Measurements from ENCODE around the gene SNORC. TPM values are rescaled to one million over a fixed set of nuclear protein-coding genes. Genes with fewer than 3 reads are reported as not detected.
A peak's percentile ranks its signal among the peaks of the same experiment; 100 is the strongest.

The SNORC gene
- total and polyA plus RNA-seq, 9 of the 15 experiments (the other 6 are each of a cell fraction or from before 2014, with no cell fraction given) = 0.14 to 2.5 (median 0.72) TPM; not detected in 2

- TF ChIP-seq RERE (CRISPR knock-in tag; IDR thresholded peaks at IDR 0.05; ENCODE audit: borderline replicate concordance) (no peak), HDAC2 (IDR thresholded peaks at IDR 0.05) (no peak), ZNF217 (CRISPR knock-in tag; IDR thresholded peaks at IDR 0.05) (no peak), CBFA2T3 (IDR thresholded peaks at IDR 0.05) (no peak), PTRF (tag; IDR thresholded peaks at IDR 0.05) (no peak), MXD1 (CRISPR knock-in tag; IDR thresholded peaks at IDR 0.05; ENCODE audit: borderline replicate concordance, poor library complexity, severe bottlenecking) (no peak), REST (IDR thresholded peaks at IDR 0.05; ENCODE audit: borderline replicate concordance) (peak; percentile 41; the same call in 1 of the 2 replicates), REST (CRISPR knock-in tag; IDR thresholded peaks at IDR 0.05; ENCODE audit: low read depth) (no peak), KLF1 (tag; IDR thresholded peaks at IDR 0.05) (no peak), ZNF165 (CRISPR knock-in tag; IDR thresholded peaks at IDR 0.05; ENCODE audit: borderline replicate concordance) (no peak), USF1 (CRISPR knock-in tag; IDR thresholded peaks at IDR 0.05) (peak; percentile 87), NFXL1 (CRISPR knock-in tag; IDR thresholded peaks at IDR 0.05) (no peak), NR4A1 (CRISPR knock-in tag; IDR thresholded peaks at IDR 0.05) (no peak), NR4A1 (tag; IDR thresholded peaks at IDR 0.05) (no peak)
Measured at GRCh38 chr2:232890896-232891601, 21.0 kb downstream of the SNORC start (continued).
